A673 (cell line): Measurements from ENCODE around the gene CDO1. TPM values are rescaled to one million over a fixed set of nuclear protein-coding genes. Genes with fewer than 3 reads are reported as not detected.

Source experiments
- BruUV-seq: library from RNA; stranded (reverse); fragments of 400-500 nt; replicated peaks from 2 replicates; lab custom pipeline; 2021; lab: Mats Ljungman, UMichigan
- CTCF ChIA-PET: fragments of 300-600 bp; sonication (Branson Sonifier 250); formaldehyde crosslinking; loops from one replicate; lab custom pipeline; 2022; ENCODE audit warnings: antibody characterized with exemption; lab: Charles Lee
- POLR2A ChIA-PET: fragments of 300-600 bp; sonication (Branson Sonifier 250); formaldehyde crosslinking; loops from one replicate; lab custom pipeline; 2022; ENCODE audit warnings: antibody characterized with exemption; ENCODE audit not compliant: low non-redundant PET; lab: Charles Lee
- DNase-seq: peaks from one replicate; pipeline ENCODE4 v3.0.0-alpha.2; 2015; ENCODE audit warnings: low spot score
- H3K27ac ChIP-seq: fragments of 200-600 bp; sonication (generic); 2 replicates; pipeline ENCODE4 v1.5.1; 2016; ENCODE audit warnings: mixed run types, low read depth, mild to moderate bottlenecking, mixed read lengths, antibody characterized with exemption, low read length; ENCODE audit not compliant: poor library complexity, severe bottlenecking
- H3K27me3 ChIP-seq: fragments of 200-600 bp; sonication (generic); replicated peaks from 2 replicates; pipeline ENCODE4 v1.6.1; 2017; ENCODE audit warnings: mixed run types, low read depth, mild to moderate bottlenecking, mixed read lengths, antibody characterized with exemption, low read length; ENCODE audit not compliant: insufficient read depth, poor library complexity
- H3K36me3 ChIP-seq: fragments of 200-600 bp; sonication (generic); 2 replicates; pipeline ENCODE4 v1.6.1; 2016; ENCODE audit warnings: mixed run types, mild to moderate bottlenecking, mixed read lengths, antibody characterized with exemption, low read length; ENCODE audit not compliant: insufficient read depth, poor library complexity, severe bottlenecking
- H3K4me1 ChIP-seq: fragments of 200-600 bp; sonication (generic); 2 replicates; pipeline ENCODE4 v1.6.1; 2017; ENCODE audit warnings: mixed run types, mild to moderate bottlenecking, mixed read lengths, antibody characterized with exemption, low read length; ENCODE audit not compliant: insufficient read depth, poor library complexity, severe bottlenecking
- H3K4me3 ChIP-seq: fragments of 200-600 bp; sonication (generic); 2 replicates; pipeline ENCODE4 v1.5.1; 2016; ENCODE audit warnings: low read depth, mixed run types, mild to moderate bottlenecking, mixed read lengths, low read length; ENCODE audit not compliant: poor library complexity, severe bottlenecking
- H3K9me3 ChIP-seq: fragments of 200-600 bp; sonication (generic); 2 replicates; pipeline ENCODE4 v1.6.1; 2016; ENCODE audit warnings: mixed run types, low read depth, mild to moderate bottlenecking, mixed read lengths, antibody characterized with exemption, low read length; ENCODE audit not compliant: poor library complexity, severe bottlenecking
- EZH2 ChIP-seq: fragments of 200-600 bp; sonication (generic); IDR thresholded peaks from 2 replicates; pipeline ENCODE4 v1.6.1; 2017; ENCODE audit warnings: borderline replicate concordance, low read depth, mild to moderate bottlenecking, mixed read lengths, antibody characterized with exemption, low read length; ENCODE audit not compliant: poor library complexity, severe bottlenecking
- intact Hi-C: fragments of 100-400 bp; cut with micrococcal nuclease; formaldehyde crosslinking; loops from one replicate; pipeline ENCODE4 v1.10.0; 2022; ENCODE audit not compliant: unreplicated experiment
- total RNA-seq: library from RNA; stranded (reverse); gene quantifications from 2 replicates; pipeline ENCODE4 v1.2.3, GENCODE V29; 2021
- TF ChIP-seq, protein P1 (sequence below): fragments of 300-800, 200-600 bp; sonication (generic); conservative IDR thresholded peaks from 2 replicates; pipeline ENCODE4 v1.5.1; 2017; ENCODE audit warnings: low read depth, mild to moderate bottlenecking, antibody characterized with exemption, low read length, moderate library complexity, mixed read lengths

CDO1 gene
- total RNA-seq, 1 experiment from 2014 or later, result 1.5 TPM

DNA sequence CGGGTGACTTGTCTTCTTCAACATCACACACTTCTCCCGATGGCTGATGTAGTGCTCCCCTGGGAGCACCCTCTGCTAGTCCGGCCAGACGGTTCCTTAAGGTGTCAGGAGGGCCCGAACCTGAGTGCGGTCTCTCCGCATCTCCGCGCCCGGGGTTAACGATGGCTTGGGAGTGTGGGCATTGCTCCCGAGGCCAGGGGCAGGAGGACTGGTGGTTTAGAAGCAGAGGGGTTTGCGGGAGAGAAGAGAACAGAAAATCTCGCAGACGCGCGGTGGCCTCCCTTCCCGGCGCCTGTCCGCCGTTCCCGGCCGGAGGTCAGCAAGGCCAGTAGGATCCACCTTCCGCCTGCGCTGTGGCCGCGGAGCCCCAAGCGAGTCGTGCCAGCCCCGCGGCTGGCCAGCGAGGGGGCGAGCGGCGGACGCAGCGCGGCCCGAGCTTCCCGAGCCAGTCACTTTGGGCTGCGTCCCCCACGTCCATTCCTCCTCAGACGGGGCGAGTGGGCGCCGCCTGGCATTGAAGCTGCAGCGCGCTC, 700 bp downstream of the CDO1 start:
- Histone ChIP-seq H3K4me3 (peak overlapping the region; percentile 52), H3K4me1 (peaks cover 3% of the 10 kb centered on the region), H3K36me3 (no peaks in the 10 kb centered on the region), H3K27me3 (peaks cover 67% of the 10 kb centered on the region), H3K9me3 (no peaks in the 10 kb centered on the region), H3K27ac (no peak overlapping the region)
- CTCF ChIA-PET, result interaction anchor here (0.7 kb wide), 1 partner anchor 32 kb away, joined by 5 read pairs; no protein-coding TSS in a partner anchor
- no peak for DNase-seq
- BruUV-seq, result no TSS peak
- POLR2A ChIA-PET, result no interaction called here
- intact Hi-C loops, result no loop called here
- TF ChIP-seq, protein P1, sequence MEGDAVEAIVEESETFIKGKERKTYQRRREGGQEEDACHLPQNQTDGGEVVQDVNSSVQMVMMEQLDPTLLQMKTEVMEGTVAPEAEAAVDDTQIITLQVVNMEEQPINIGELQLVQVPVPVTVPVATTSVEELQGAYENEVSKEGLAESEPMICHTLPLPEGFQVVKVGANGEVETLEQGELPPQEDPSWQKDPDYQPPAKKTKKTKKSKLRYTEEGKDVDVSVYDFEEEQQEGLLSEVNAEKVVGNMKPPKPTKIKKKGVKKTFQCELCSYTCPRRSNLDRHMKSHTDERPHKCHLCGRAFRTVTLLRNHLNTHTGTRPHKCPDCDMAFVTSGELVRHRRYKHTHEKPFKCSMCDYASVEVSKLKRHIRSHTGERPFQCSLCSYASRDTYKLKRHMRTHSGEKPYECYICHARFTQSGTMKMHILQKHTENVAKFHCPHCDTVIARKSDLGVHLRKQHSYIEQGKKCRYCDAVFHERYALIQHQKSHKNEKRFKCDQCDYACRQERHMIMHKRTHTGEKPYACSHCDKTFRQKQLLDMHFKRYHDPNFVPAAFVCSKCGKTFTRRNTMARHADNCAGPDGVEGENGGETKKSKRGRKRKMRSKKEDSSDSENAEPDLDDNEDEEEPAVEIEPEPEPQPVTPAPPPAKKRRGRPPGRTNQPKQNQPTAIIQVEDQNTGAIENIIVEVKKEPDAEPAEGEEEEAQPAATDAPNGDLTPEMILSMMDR, result no peak
- TF ChIP-seq EZH2, result peak; percentile 86

DNA sequence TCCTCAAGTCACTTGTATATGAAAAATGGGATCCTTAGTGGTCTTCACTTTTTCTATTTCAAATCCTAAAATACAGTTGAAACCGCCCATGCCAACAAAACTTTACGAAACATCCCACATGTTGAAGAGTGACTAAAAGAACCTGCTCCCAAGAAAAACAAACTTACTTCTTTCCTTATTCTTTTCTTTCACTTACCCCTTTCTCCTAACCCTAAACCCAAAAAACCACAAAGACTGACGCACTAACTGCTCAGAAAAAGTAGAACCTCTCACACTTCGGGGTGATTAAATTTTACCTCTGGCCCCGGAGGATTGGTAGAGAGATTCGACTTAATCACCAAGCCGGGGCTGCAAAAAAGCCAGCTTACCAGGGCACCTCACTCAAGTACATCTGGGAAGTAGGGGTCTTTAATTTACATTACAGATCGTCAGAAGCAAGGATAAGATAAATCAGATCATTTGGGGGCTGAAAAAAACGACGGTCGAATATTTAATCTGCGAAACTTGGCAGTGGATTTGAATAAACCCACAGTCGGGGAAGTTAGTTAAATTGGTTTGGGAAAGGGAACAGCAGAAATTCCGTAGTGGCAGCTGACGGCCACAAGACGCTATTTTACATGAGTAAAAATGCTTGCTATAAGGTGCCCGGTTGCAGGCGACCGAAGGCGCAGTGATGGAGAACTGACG, 1.3 kb downstream of the CDO1 start:
- CTCF ChIA-PET, result no interaction called here
- Histone ChIP-seq H3K27me3 (peaks cover 67% of the 10 kb centered on the region), H3K9me3 (no peaks in the 10 kb centered on the region), H3K36me3 (no peaks in the 10 kb centered on the region), H3K4me1 (peaks cover 3% of the 10 kb centered on the region), H3K4me3 (peak overlapping the region; percentile 52), H3K27ac (no peak overlapping the region)
- intact Hi-C loops, result no loop called here
- POLR2A ChIA-PET, result no interaction called here
- TF ChIP-seq, protein P1, result no peak
- no peak for TF ChIP-seq EZH2
- DNase-seq, result no peak
- no TSS peak for BruUV-seq

DNA sequence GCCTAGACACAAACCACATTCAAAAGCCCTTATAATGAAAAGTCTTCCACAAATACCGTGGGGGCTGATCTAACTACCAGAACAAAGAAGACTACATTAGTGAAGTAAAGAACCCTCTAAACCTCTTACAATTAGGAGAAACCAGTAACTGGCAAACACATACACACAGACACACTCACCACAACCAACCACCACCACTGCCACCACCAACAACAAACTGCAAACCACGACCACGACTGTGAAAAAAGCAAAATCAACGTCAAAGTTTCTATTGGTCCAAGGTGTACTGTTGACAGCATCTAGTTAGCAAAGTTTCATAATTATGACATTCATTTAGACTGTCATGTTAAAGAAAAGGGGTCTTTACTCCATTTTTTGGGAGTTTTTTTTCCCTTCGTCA, 2.7 kb downstream of the CDO1 start:
- H3K9me3 ChIP-seq, result no peaks in the 10 kb centered on the region
- no peaks in the 10 kb centered on the region for H3K36me3 ChIP-seq
- TF ChIP-seq, protein P1, result no peak
- TF ChIP-seq EZH2, result no peak
- BruUV-seq, result no TSS peak
- no peak overlapping the region for H3K27ac ChIP-seq
- peaks cover 65% of the 10 kb centered on the region for H3K27me3 ChIP-seq
- CTCF ChIA-PET, result no interaction called here
- H3K4me1 ChIP-seq, result peaks cover 3% of the 10 kb centered on the region
- no peak overlapping the region for H3K4me3 ChIP-seq
- DNase-seq, result no peak
- POLR2A ChIA-PET, result no interaction called here
- intact Hi-C loops, result no loop called here
